K562 (cell line): ENCODE data around the gene FUNDC1. TPM values are rescaled to one million over a fixed set of nuclear protein-coding genes. Genes with fewer than 3 reads are reported as not detected.

Experiments used
- CHCHD3 ChIP-seq: fragments of 250-450 bp; sonication (Bioruptor Pico); IDR thresholded peaks from 2 replicates; pipeline ENCODE4 v2.1.2; 2022; ENCODE audit warnings: mild to moderate bottlenecking
- PURB ChIP-seq: sonication (generic); formaldehyde crosslinking; IDR thresholded peaks from 2 replicates; pipeline ENCODE4 v1.9.0; 2021; ENCODE audit warnings: low read depth, mild to moderate bottlenecking, missing genetic modification reagents
- RBM39 ChIP-seq: fragments of 200-400 bp; formaldehyde crosslinking; optimal IDR thresholded peaks from 2 replicates; pipeline ENCODE3; 2018; ENCODE audit warnings: low read depth, low read length
- STAT5B ChIP-seq: fragments of 250-450 bp; sonication (Bioruptor Pico); IDR thresholded peaks from 2 replicates; pipeline ENCODE4 v1.8.0; 2021; ENCODE audit warnings: mild to moderate bottlenecking, inconsistent platforms
- TRIM28 ChIP-seq: fragments of 450-650 bp; IDR thresholded peaks from 2 replicates; pipeline ENCODE4 v1.6.1; 2017
- ZKSCAN8 ChIP-seq: fragments of 200-800 bp; sonication (Bioruptor generic); IDR thresholded peaks from 2 replicates; pipeline ENCODE4 v1.6.1; 2016; ENCODE audit warnings: missing genetic modification characterization, missing compliant biosample characterization
- polyA plus RNA-seq, 8 experiments: library from polyadenylated mRNA; depleted of rRNA in 4 of 8; stranded (reverse) in 5 of 8; unstranded in 3 of 8; fragments of >200 nt; fragmentation: Nextera tagmentation in 2 of 8; fragmentation: Illumina TruSeq in 1 of 8; extraction: Ambion mirVana in 2 of 8; extraction: Trizol in 1 of 8; gene quantifications; 2 replicates each; pipeline versions ENCODE4 v1.2.1 to v1.2.3, GENCODE V29; 2011 to 2014; ENCODE audit warnings: inconsistent platforms in 1 of 8, missing spikeins in 1 of 8
- total RNA-seq, 7 experiments: library from RNA; depleted of rRNA in 6 of 7; stranded (reverse); fragments of >200 nt in 6 of 7; fragmentation: Illumina TruSeq in 2 of 7; extraction: Trizol in 2 of 7; gene quantifications; 2 replicates each; pipeline versions ENCODE4 v1.2.1 to v1.2.3, GENCODE V29; 2011 to 2021; ENCODE audit warnings: low replicate concordance in 1 of 7
- TF ChIP-seq, protein P1 (sequence below): sonication (generic); formaldehyde crosslinking; IDR thresholded peaks from 2 replicates; pipeline ENCODE4 v1.8.0; 2022; ENCODE audit warnings: mild to moderate bottlenecking, missing genetic modification reagents
- TF ChIP-seq, protein P2 (sequence below): fragments of 450-650 bp; IDR thresholded peaks from 2 replicates; pipeline ENCODE4 v1.7.1; 2018; ENCODE audit warnings: mild to moderate bottlenecking, low read depth; ENCODE audit not compliant: partially characterized antibody
- TF ChIP-seq, protein P3 (sequence below), 2 experiments: fragments of 450-650 bp in 1 of 2; sonication (generic) in 1 of 2; formaldehyde crosslinking in 1 of 2; IDR thresholded peaks; 2 replicates each; pipeline versions ENCODE4 v1.7.1 to v1.9.0; 2016 to 2022; ENCODE audit warnings: inconsistent platforms in 1 of 2, mild to moderate bottlenecking in 1 of 2, missing genetic modification reagents in 1 of 2
- TF ChIP-seq, protein P4 (sequence below): fragments of 450-650 bp; IDR thresholded peaks from 2 replicates; pipeline ENCODE4 v1.6.1; 2018; ENCODE audit not compliant: partially characterized antibody

The FUNDC1 gene
- total and polyA plus RNA-seq, 9 of the 15 experiments (the other 6 are each of a cell fraction or from before 2014, with no cell fraction given), result 15.6 to 59.1 (median 29.3) TPM

DNA sequence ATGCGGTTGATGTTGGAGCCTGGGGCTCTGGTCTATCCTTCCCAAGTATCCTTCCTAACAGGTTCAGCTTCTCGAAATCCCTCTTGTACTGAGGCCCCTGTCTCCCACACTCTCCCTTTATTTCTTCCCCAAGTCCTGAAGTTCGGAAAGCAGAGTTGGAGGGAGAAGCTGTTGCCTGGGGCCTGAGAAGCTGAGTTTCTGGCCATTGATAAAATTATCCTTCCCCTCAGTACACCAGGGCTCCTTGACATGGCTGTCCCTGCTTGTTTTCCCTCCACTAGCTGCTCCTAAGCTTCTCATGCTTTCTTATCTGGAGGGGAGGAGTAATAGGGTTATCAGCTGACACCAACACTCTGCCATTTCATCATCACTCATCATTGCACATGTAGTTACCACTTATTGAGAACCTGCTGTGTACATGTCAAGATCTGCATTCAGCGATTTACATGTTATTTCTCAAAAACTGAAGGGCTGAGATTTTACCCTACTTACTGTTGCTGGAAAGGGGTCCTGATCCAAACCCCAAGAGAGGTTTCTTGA lies 58.0 kb downstream of the FUNDC1 start (continued):
- TF ChIP-seq ZKSCAN8 (CRISPR knock-in tag), result peak; percentile 96
- TF ChIP-seq STAT5B, result no peak
- TF ChIP-seq, protein P1, sequence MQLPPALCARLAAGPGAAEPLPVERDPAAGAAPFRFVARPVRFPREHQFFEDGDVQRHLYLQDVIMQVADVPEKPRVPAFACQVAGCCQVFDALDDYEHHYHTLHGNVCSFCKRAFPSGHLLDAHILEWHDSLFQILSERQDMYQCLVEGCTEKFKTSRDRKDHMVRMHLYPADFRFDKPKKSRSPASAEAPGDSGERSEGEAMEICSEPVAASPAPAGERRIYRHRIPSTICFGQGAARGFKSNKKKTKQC (CRISPR knock-in tag), result no peak
- no peak for TF ChIP-seq TRIM28
- TF ChIP-seq CHCHD3 (CRISPR knock-in tag), result no peak
- TF ChIP-seq, protein P2, sequence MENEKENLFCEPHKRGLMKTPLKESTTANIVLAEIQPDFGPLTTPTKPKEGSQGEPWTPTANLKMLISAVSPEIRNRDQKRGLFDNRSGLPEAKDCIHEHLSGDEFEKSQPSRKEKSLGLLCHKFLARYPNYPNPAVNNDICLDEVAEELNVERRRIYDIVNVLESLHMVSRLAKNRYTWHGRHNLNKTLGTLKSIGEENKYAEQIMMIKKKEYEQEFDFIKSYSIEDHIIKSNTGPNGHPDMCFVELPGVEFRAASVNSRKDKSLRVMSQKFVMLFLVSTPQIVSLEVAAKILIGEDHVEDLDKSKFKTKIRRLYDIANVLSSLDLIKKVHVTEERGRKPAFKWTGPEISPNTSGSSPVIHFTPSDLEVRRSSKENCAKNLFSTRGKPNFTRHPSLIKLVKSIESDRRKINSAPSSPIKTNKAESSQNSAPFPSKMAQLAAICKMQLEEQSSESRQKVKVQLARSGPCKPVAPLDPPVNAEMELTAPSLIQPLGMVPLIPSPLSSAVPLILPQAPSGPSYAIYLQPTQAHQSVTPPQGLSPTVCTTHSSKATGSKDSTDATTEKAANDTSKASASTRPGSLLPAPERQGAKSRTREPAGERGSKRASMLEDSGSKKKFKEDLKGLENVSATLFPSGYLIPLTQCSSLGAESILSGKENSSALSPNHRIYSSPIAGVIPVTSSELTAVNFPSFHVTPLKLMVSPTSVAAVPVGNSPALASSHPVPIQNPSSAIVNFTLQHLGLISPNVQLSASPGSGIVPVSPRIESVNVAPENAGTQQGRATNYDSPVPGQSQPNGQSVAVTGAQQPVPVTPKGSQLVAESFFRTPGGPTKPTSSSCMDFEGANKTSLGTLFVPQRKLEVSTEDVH, result no peak
- no peak for TF ChIP-seq PURB (CRISPR knock-in tag)
- no peak for TF ChIP-seq RBM39
- TF ChIP-seq, protein P3, sequence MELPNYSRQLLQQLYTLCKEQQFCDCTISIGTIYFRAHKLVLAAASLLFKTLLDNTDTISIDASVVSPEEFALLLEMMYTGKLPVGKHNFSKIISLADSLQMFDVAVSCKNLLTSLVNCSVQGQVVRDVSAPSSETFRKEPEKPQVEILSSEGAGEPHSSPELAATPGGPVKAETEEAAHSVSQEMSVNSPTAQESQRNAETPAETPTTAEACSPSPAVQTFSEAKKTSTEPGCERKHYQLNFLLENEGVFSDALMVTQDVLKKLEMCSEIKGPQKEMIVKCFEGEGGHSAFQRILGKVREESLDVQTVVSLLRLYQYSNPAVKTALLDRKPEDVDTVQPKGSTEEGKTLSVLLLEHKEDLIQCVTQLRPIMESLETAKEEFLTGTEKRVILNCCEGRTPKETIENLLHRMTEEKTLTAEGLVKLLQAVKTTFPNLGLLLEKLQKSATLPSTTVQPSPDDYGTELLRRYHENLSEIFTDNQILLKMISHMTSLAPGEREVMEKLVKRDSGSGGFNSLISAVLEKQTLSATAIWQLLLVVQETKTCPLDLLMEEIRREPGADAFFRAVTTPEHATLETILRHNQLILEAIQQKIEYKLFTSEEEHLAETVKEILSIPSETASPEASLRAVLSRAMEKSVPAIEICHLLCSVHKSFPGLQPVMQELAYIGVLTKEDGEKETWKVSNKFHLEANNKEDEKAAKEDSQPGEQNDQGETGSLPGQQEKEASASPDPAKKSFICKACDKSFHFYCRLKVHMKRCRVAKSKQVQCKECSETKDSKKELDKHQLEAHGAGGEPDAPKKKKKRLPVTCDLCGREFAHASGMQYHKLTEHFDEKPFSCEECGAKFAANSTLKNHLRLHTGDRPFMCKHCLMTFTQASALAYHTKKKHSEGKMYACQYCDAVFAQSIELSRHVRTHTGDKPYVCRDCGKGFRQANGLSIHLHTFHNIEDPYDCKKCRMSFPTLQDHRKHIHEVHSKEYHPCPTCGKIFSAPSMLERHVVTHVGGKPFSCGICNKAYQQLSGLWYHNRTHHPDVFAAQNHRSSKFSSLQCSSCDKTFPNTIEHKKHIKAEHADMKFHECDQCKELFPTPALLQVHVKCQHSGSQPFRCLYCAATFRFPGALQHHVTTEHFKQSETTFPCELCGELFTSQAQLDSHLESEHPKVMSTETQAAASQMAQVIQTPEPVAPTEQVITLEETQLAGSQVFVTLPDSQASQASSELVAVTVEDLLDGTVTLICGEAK (IDR thresholded peaks at IDR 0.05), result no peak
- TF ChIP-seq, protein P3 (CRISPR knock-in tag; IDR thresholded peaks at IDR 0.05), result no peak
- TF ChIP-seq, protein P4, sequence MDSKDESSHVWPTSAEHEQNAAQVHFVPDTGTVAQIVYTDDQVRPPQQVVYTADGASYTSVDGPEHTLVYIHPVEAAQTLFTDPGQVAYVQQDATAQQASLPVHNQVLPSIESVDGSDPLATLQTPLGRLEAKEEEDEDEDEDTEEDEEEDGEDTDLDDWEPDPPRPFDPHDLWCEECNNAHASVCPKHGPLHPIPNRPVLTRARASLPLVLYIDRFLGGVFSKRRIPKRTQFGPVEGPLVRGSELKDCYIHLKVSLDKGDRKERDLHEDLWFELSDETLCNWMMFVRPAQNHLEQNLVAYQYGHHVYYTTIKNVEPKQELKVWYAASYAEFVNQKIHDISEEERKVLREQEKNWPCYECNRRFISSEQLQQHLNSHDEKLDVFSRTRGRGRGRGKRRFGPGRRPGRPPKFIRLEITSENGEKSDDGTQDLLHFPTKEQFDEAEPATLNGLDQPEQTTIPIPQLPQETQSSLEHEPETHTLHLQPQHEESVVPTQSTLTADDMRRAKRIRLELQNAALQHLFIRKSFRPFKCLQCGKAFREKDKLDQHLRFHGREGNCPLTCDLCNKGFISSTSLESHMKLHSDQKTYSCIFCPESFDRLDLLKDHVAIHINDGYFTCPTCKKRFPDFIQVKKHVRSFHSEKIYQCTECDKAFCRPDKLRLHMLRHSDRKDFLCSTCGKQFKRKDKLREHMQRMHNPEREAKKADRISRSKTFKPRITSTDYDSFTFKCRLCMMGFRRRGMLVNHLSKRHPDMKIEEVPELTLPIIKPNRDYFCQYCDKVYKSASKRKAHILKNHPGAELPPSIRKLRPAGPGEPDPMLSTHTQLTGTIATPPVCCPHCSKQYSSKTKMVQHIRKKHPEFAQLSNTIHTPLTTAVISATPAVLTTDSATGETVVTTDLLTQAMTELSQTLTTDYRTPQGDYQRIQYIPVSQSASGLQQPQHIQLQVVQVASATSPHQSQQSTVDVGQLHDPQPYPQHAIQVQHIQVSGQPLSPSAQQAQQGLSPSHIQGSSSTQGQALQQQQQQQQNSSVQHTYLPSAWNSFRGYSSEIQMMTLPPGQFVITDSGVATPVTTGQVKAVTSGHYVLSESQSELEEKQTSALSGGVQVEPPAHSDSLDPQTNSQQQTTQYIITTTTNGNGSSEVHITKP, result no peak
